Subcutaneous abdominal adipose tissue (tissue), 5 donors: Measurements from ENCODE around the gene NUTF2.
A peak's percentile ranks its signal among the peaks of the same experiment; 100 is the strongest.

Source experiments
- H3K27ac ChIP-seq: one replicate; pipeline ENCODE4 v1.7.0; 2013; ENCODE audit warnings: low read depth, mild to moderate bottlenecking, inconsistent platforms, low read length, moderate library complexity
- H3K27me3 ChIP-seq, 5 donors: one replicate each; pipeline ENCODE4 v1.7.0; 2013; ENCODE audit warnings: low read length in 5 of 5, inconsistent platforms in 1 of 5; ENCODE audit not compliant: control insufficient read depth in 5 of 5, insufficient read depth in 4 of 5
- H3K36me3 ChIP-seq, 5 donors: one replicate each; pipeline ENCODE4 v1.7.0; 2013; ENCODE audit warnings: low read length in 5 of 5; ENCODE audit not compliant: control insufficient read depth in 5 of 5, insufficient read depth in 5 of 5
- H3K4me1 ChIP-seq, 5 donors: one replicate each; pipeline ENCODE4 v1.7.0; 2013; ENCODE audit warnings: low read length in 5 of 5, mild to moderate bottlenecking in 3 of 5, moderate library complexity in 1 of 5; ENCODE audit not compliant: control insufficient read depth in 5 of 5, insufficient read depth in 5 of 5
- H3K4me3 ChIP-seq, 5 donors: one replicate each; pipeline ENCODE4 v1.7.0; 2013; ENCODE audit warnings: low read length in 5 of 5, low read depth in 1 of 5
- H3K9ac ChIP-seq, 5 donors: one replicate each; pipeline ENCODE4 v1.7.0; 2013; ENCODE audit warnings: low read length in 5 of 5, mild to moderate bottlenecking in 4 of 5, moderate library complexity in 3 of 5
- H3K9me3 ChIP-seq, 5 donors: one replicate each; pipeline ENCODE4 v1.7.0; 2013; ENCODE audit warnings: low read length in 5 of 5; ENCODE audit not compliant: control insufficient read depth in 5 of 5
- donor health status: healthy.
- donor health status: healthy.
- donor health status: healthy.
- donor health status: healthy.
- donor health status: healthy.

The NUTF2 gene

GRCh38 chr16:67872631-67873434 lies 26.1 kb downstream of the NUTF2 start, which contains the start of gene EDC4:
EDC4 (plus strand) TSS chr16:67873052; CDS start chr16:67873262, 210 bp downstream.
- Histone ChIP-seq H3K4me1 (peaks cover 6 to 44% (median 29%) of the 10 kb centered on the region in 5 donors), H3K27ac (peak within 1 kb of the TSS; percentile 79), H3K36me3 (peaks cover 6 to 63% (median 48%) of the 10 kb centered on the region in 5 donors)

DNA sequence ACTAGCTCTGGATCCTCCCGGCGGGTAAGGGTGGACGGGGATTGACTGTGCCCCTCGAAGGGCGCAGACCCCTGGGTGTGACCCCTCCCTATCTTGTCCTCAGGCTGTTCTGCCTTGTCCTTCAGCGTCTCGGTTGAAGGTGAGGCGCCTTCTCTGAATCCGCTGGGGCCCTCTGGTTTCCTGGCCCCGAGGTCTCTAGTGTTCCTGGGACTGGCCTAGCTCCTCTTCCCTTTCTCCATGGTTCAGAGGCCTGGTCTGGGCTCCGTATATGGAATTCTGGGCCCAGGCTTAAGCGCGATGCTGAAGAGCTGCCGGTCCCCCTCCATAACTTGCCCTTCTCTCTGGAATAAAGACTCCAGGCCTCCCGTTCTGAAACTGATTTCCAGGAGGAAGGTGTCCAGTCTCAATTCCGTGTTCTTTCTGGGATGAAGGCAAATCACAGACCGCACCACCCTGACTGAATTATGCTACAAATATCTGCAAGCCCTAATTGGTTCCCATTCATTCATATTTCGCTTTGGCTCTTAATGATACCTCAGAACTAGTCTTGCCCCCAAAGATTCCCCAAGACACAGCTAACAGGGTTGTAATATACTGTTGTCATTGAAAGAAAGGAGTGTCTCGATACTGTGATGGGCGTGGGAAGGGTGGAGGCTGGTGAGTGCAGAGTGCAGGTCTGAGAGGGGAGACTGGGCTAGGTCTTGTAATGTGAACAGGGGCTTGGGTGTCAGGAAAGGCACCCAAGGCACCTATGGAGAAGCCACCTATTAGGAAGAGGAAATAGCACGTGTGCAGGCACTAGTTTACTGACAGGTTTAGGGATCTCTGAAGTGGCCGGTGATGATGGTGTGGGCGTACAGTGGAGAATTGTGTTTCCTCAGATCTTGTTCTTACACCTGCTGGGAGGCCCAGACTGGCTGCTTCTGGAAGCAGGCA lies 27.0 kb downstream of the NUTF2 start:
- Histone ChIP-seq H3K9ac (peak overlapping the region; percentile 87 to 98 (median 94)), H3K4me3 (peak overlapping the region; percentile 89 to 93 (median 90)), H3K9me3 (no peaks in the 10 kb centered on the region), H3K27me3 (no peaks in the 10 kb centered on the region), H3K4me1 (peaks cover 6 to 44% (median 29%) of the 10 kb centered on the region in 5 donors), H3K36me3 (peaks cover 6 to 63% (median 48%) of the 10 kb centered on the region in 5 donors), H3K27ac (peak overlapping the region; percentile 79)

More at GRCh38 chr16:67872631-67873434, 26.1 kb downstream of the NUTF2 start, which contains the start of gene EDC4:
- Histone ChIP-seq H3K9ac (peak within 1 kb of the TSS; percentile 87 to 98 (median 94)), H3K4me3 (peak within 1 kb of the TSS; percentile 89 to 93 (median 90)), H3K9me3 (no peaks in the 10 kb centered on the region), H3K27me3 (no peaks in the 10 kb centered on the region)

- no peaks in the 10 kb centered on the region for H3K27me3 ChIP-seq
- peak overlapping the region; percentile 89 to 93 (median 90) for H3K4me3 ChIP-seq
- peaks cover 6 to 65% (median 53%) of the 10 kb centered on the region in 5 donors for H3K36me3 ChIP-seq
- no peak overlapping the region for H3K27ac ChIP-seq
- peak overlapping the region in 4 of 5 donors; percentile 92 to 98 (median 95) for H3K9ac ChIP-seq
- H3K4me1 ChIP-seq = peaks cover 6 to 44% (median 29%) of the 10 kb centered on the region in 5 donors
- no peaks in the 10 kb centered on the region for H3K9me3 ChIP-seq
These were observed 27.6 kb downstream of the NUTF2 start for GRCh38 chr16:67874372-67874771.

GRCh38 chr16:67877064-67877463 lies 30.3 kb downstream of the NUTF2 start:
- Histone ChIP-seq H3K9me3 (no peaks in the 10 kb centered on the region), H3K4me3 (no peak overlapping the region), H3K4me1 (peaks cover 6 to 37% (median 29%) of the 10 kb centered on the region in 5 donors), H3K36me3 (peaks cover 0 to 67% (median 60%) of the 10 kb centered on the region in 5 donors), H3K27me3 (no peaks in the 10 kb centered on the region), H3K27ac (no peak overlapping the region), H3K9ac (no peak overlapping the region)

GRCh38 chr16:67878232-67878631 lies 31.5 kb downstream of the NUTF2 start:
- Histone ChIP-seq H3K9me3 (no peaks in the 10 kb centered on the region), H3K36me3 (peaks cover 0 to 79% (median 71%) of the 10 kb centered on the region in 5 donors), H3K27me3 (no peaks in the 10 kb centered on the region), H3K4me1 (peaks cover 5 to 29% (median 21%) of the 10 kb centered on the region in 5 donors), H3K4me3 (no peak overlapping the region), H3K9ac (no peak overlapping the region), H3K27ac (no peak overlapping the region)

DNA sequence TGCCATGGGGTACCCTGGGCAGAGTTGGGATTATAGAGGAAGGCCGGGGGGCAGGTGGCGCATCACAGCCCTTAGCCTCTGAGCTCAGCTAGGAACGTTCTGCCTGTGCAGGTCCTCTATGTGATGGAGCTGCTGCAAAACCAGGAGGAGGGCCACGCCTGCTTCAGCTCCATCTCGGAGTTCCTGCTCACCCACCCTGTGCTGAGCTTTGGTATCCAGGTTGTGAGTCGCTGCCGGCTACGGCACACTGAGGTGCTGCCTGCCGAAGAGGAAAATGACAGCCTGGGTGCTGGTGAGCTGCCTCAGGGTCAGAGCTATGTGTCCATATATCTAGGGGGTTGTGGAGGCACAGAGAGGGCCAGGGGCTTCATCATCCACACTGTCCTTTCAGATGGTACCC lies 32.1 kb downstream of the NUTF2 start:
- Histone ChIP-seq H3K4me3 (no peak overlapping the region), H3K27ac (no peak overlapping the region), H3K9me3 (no peaks in the 10 kb centered on the region), H3K36me3 (peaks cover 0 to 85% (median 77%) of the 10 kb centered on the region in 5 donors), H3K9ac (no peak overlapping the region), H3K4me1 (peaks cover 3 to 23% (median 15%) of the 10 kb centered on the region in 5 donors), H3K27me3 (no peaks in the 10 kb centered on the region)

GRCh38 chr16:67879462-67879861 lies 32.7 kb downstream of the NUTF2 start:
- no peaks in the 10 kb centered on the region for H3K27me3 ChIP-seq
- H3K9me3 ChIP-seq = no peaks in the 10 kb centered on the region
- peaks cover 1 to 18% (median 15%) of the 10 kb centered on the region in 5 donors for H3K4me1 ChIP-seq
- no peak overlapping the region for H3K27ac ChIP-seq
- H3K9ac ChIP-seq = no peak overlapping the region
- H3K4me3 ChIP-seq = no peak overlapping the region
- peaks cover 0 to 91% (median 80%) of the 10 kb centered on the region in 5 donors for H3K36me3 ChIP-seq

DNA sequence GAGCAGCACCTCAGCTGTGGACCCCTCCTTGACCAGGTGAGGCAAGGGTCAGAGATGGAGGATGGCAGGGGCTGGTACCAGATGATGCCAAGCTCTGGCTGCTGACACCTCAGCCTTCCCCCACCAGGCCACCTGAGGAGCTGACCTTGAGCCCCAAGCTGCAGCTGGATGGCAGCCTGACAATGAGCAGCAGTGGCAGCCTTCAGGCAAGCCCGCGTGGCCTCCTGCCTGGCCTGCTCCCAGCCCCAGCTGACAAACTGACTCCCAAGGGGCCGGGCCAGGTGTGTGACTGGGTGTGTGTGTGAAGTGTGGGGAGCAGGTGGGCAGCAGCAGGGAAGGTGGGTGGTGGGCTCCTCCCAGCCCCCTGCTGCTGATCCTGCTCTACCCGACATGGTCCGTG lies 33.2 kb downstream of the NUTF2 start:
- Histone ChIP-seq H3K27me3 (no peaks in the 10 kb centered on the region), H3K27ac (no peak overlapping the region), H3K9me3 (no peaks in the 10 kb centered on the region), H3K4me3 (no peak overlapping the region), H3K4me1 (peaks cover 2 to 17% (median 13%) of the 10 kb centered on the region in 5 donors), H3K36me3 (peaks cover 0 to 93% (median 80%) of the 10 kb centered on the region in 5 donors), H3K9ac (no peak overlapping the region)

GRCh38 chr16:67880584-67880983 lies 33.9 kb downstream of the NUTF2 start:
- H3K27ac ChIP-seq = no peak overlapping the region
- H3K4me3 ChIP-seq = no peak overlapping the region
- H3K4me1 ChIP-seq = peaks cover 2 to 13% (median 10%) of the 10 kb centered on the region in 5 donors
- H3K27me3 ChIP-seq = no peaks in the 10 kb centered on the region
- no peaks in the 10 kb centered on the region for H3K9me3 ChIP-seq
- peaks cover 0 to 92% (median 80%) of the 10 kb centered on the region in 5 donors for H3K36me3 ChIP-seq
- no peak overlapping the region for H3K9ac ChIP-seq
